Neural progenitor cell (in vitro differentiated cells): ENCODE measurements around the gene RANBP1. TPM values are rescaled to one million over a fixed set of nuclear protein-coding genes. Genes with fewer than 3 reads are reported as not detected.

Experiments
- DNase-seq: peaks from one replicate; pipeline ENCODE4 v3.0.0-alpha.2; 2016; ENCODE audit warnings: low spot score
- H2AFZ ChIP-seq: fragments of 200-600 bp; sonication (generic); replicated peaks from 2 replicates; pipeline ENCODE4 v1.6.1; 2016; ENCODE audit warnings: antibody characterized with exemption
- H3F3A ChIP-seq: fragments of 200-600 bp; sonication (generic); 2 replicates; pipeline ENCODE4 v1.6.1; 2016; ENCODE audit warnings: antibody characterized with exemption, low read depth
- H3K27ac ChIP-seq: fragments of 200-600 bp; sonication (generic); 2 replicates; pipeline ENCODE4 v1.5.1; 2016; ENCODE audit warnings: mild to moderate bottlenecking
- H3K27me3 ChIP-seq: fragments of 200-600 bp; sonication (generic); 2 replicates; pipeline ENCODE4 v1.6.1; 2016; ENCODE audit warnings: mild to moderate bottlenecking, moderate library complexity
- H3K36me3 ChIP-seq: fragments of 200-600 bp; sonication (generic); 2 replicates; pipeline ENCODE4 v1.5.1; 2016
- H3K4me1 ChIP-seq: fragments of 200-600 bp; sonication (generic); 2 replicates; pipeline ENCODE4 v1.6.1; 2016; ENCODE audit warnings: mixed run types
- H3K4me2 ChIP-seq: fragments of 200-600 bp; sonication (generic); 2 replicates; pipeline ENCODE4 v1.6.1; 2016
- H3K4me3 ChIP-seq: fragments of 200-600 bp; sonication (generic); 2 replicates; pipeline ENCODE4 v1.5.1; 2016
- H3K79me2 ChIP-seq: fragments of 200-600 bp; sonication (generic); 2 replicates; pipeline ENCODE4 v1.6.1; 2016; ENCODE audit warnings: low read depth
- H3K9ac ChIP-seq: fragments of 200-600 bp; sonication (generic); 2 replicates; pipeline ENCODE4 v1.6.1; 2016
- H3K9me3 ChIP-seq: fragments of 200-600 bp; sonication (generic); 2 replicates; pipeline ENCODE4 v1.5.1; 2016; ENCODE audit warnings: low read depth
- H4K20me1 ChIP-seq: fragments of 200-600 bp; sonication (generic); 2 replicates; pipeline ENCODE4 v1.6.1; 2016; ENCODE audit warnings: low read depth
- H3K27ac Mint-ChIP-seq: 3 replicates; pipeline ENCODE4 v1.8.0; 2021; ENCODE audit warnings: mixed read lengths
- H3K27me3 Mint-ChIP-seq: 2 replicates; pipeline ENCODE4 v1.8.0; 2022; ENCODE audit warnings: low read depth, mild to moderate bottlenecking, inconsistent platforms, moderate library complexity, mixed read lengths; ENCODE audit not compliant: insufficient read depth
- H3K36me3 Mint-ChIP-seq: 3 replicates; pipeline ENCODE4 v1.8.0; 2021; ENCODE audit warnings: mixed read lengths
- H3K4me1 Mint-ChIP-seq: 3 replicates; pipeline ENCODE4 v1.8.0; 2021; ENCODE audit warnings: mixed read lengths
- H3K4me3 Mint-ChIP-seq: 3 replicates; pipeline ENCODE4 v1.8.0; 2021; ENCODE audit warnings: mild to moderate bottlenecking, moderate library complexity, mixed read lengths
- H3K9me3 Mint-ChIP-seq: 3 replicates; pipeline ENCODE4 v1.8.0; 2020; ENCODE audit warnings: mixed read lengths
- CTCF ChIP-seq: fragments of 200-600 bp; sonication (generic); IDR thresholded peaks from 2 replicates; pipeline ENCODE4 v1.5.1; 2017; ENCODE audit warnings: antibody characterized with exemption, mild to moderate bottlenecking
- EZH2 ChIP-seq: fragments of 200-600 bp; sonication (generic); IDR thresholded peaks from 2 replicates; pipeline ENCODE4 v1.6.1; 2017; ENCODE audit warnings: antibody characterized with exemption, mild to moderate bottlenecking, moderate library complexity
- EZH2phosphoT487 ChIP-seq: fragments of 200-600 bp; sonication (generic); IDR thresholded peaks from 2 replicates; pipeline ENCODE4 v1.6.1; 2017; ENCODE audit warnings: antibody characterized with exemption
- total RNA-seq: library from RNA; depleted of rRNA; stranded (reverse); fragments of >200 nt; gene quantifications from 2 replicates; pipeline ENCODE4 v1.2.3, GENCODE V29; 2015; ENCODE audit warnings: low replicate concordance

RANBP1 gene
- total RNA-seq, 1 donor from 2014 or later, result 918 TPM

GRCh38 chr22:20135806-20136602 is 20.1 kb downstream of the RANBP1 start:
- H3K27ac ChIP-seq, result no peak overlapping the region
- TF ChIP-seq EZH2 (no peak), EZH2phosphoT487 (no peak), CTCF (no peak)
- H3K9me3 ChIP-seq, result no peaks in the 10 kb centered on the region
- no peak for DNase-seq
- no peak overlapping the region for H2AFZ ChIP-seq
- H3K79me2 ChIP-seq, result peaks cover 14% of the 10 kb centered on the region
- peaks cover 3% of the 10 kb centered on the region for H3F3A ChIP-seq
- no peaks in the 10 kb centered on the region for H3K27me3 ChIP-seq
- Mint-ChIP-seq H3K27ac (no peak overlapping the region), H3K4me1 (peaks cover 12% of the 10 kb centered on the region), H3K36me3 (no peaks in the 10 kb centered on the region), H3K27me3 (peaks cover 2% of the 10 kb centered on the region), H3K9me3 (no peaks in the 10 kb centered on the region), H3K4me3 (no peak overlapping the region)
- peaks cover 8% of the 10 kb centered on the region for H3K4me1 ChIP-seq
- H3K4me2 ChIP-seq, result no peak overlapping the region
- no peak overlapping the region for H3K4me3 ChIP-seq
- H4K20me1 ChIP-seq, result peaks cover 70% of the 10 kb centered on the region
- no peak overlapping the region for H3K9ac ChIP-seq
- no peaks in the 10 kb centered on the region for H3K36me3 ChIP-seq

GRCh38 chr22:20136603-20136873 is 20.6 kb downstream of the RANBP1 start:
- H3K4me3 Mint-ChIP-seq, result no peak overlapping the region

GRCh38 chr22:20137113-20137512 is 21.2 kb downstream of the RANBP1 start:
- Mint-ChIP-seq H3K4me3 (no peak overlapping the region), H3K27me3 (peaks cover 2% of the 10 kb centered on the region), H3K4me1 (peaks cover 12% of the 10 kb centered on the region), H3K27ac (no peak overlapping the region), H3K36me3 (no peaks in the 10 kb centered on the region), H3K9me3 (no peaks in the 10 kb centered on the region)
- H3K4me2 ChIP-seq, result no peak overlapping the region
- H3K9me3 ChIP-seq, result no peaks in the 10 kb centered on the region
- H3K36me3 ChIP-seq, result no peaks in the 10 kb centered on the region
- H3K4me1 ChIP-seq, result peaks cover 8% of the 10 kb centered on the region
- no peaks in the 10 kb centered on the region for H3F3A ChIP-seq
- H3K27ac ChIP-seq, result no peak overlapping the region
- DNase-seq, result no peak
- peaks cover 69% of the 10 kb centered on the region for H4K20me1 ChIP-seq
- no peaks in the 10 kb centered on the region for H3K27me3 ChIP-seq
- H2AFZ ChIP-seq, result no peak overlapping the region
- H3K79me2 ChIP-seq, result peaks cover 13% of the 10 kb centered on the region
- H3K9ac ChIP-seq, result no peak overlapping the region
- TF ChIP-seq EZH2phosphoT487, result no peak
- TF ChIP-seq CTCF, result no peak
- TF ChIP-seq EZH2, result no peak
- H3K4me3 ChIP-seq, result no peak overlapping the region

More at GRCh38 chr22:20136603-20136873, 20.6 kb downstream of the RANBP1 start:
- Histone ChIP-seq H3K27ac (no peak overlapping the region), H3F3A (no peaks in the 10 kb centered on the region), H3K4me2 (no peak overlapping the region), H3K4me3 (no peak overlapping the region), H3K79me2 (peaks cover 14% of the 10 kb centered on the region), H3K4me1 (peaks cover 8% of the 10 kb centered on the region), H3K36me3 (no peaks in the 10 kb centered on the region), H3K9ac (no peak overlapping the region), H3K9me3 (no peaks in the 10 kb centered on the region), H3K27me3 (no peaks in the 10 kb centered on the region), H4K20me1 (peaks cover 70% of the 10 kb centered on the region), H2AFZ (no peak overlapping the region)
- H3K27me3 Mint-ChIP-seq, result peaks cover 2% of the 10 kb centered on the region
- no peaks in the 10 kb centered on the region for H3K9me3 Mint-ChIP-seq
- H3K27ac Mint-ChIP-seq, result no peak overlapping the region
- no peak for DNase-seq
- H3K36me3 Mint-ChIP-seq, result no peaks in the 10 kb centered on the region
- peaks cover 12% of the 10 kb centered on the region for H3K4me1 Mint-ChIP-seq
- TF ChIP-seq CTCF, result no peak
- TF ChIP-seq EZH2phosphoT487, result no peak
- TF ChIP-seq EZH2, result no peak
